Peyer's patch (tissue), 4 donors: ENCODE measurements around the gene PRF1.

Source experiments
- CTCF ChIP-seq, 6 experiments: fragments of 450-650 bp in 4 of 6; fragments of 200-600 bp in 2 of 6; sonication (generic) in 1 of 6; IDR thresholded peaks; one replicate each; pipeline ENCODE4 v1.5.1; 2017 to 2019; ENCODE audit warnings: antibody characterized with exemption in 6 of 6, mild to moderate bottlenecking in 3 of 6, moderate library complexity in 1 of 6
- POLR2A ChIP-seq, 2 donors: fragments of 450-650 bp; IDR thresholded peaks; one replicate each; pipeline ENCODE4 v1.5.1; 2017; ENCODE audit warnings: antibody characterized with exemption in 2 of 2, mild to moderate bottlenecking in 2 of 2, moderate library complexity in 2 of 2

GRCh38 chr10:70616761-70617160, 14.2 kb upstream of the PRF1 start:
- no peak for TF ChIP-seq CTCF (IDR thresholded peaks at IDR 0.05)
- TF ChIP-seq POLR2A (IDR thresholded peaks at IDR 0.05), result no peak
